Skin of body (tissue), 2 donors: ENCODE measurements around the gene PLXNC1. TPM values are rescaled to one million over a fixed set of nuclear protein-coding genes. Genes with fewer than 3 reads are reported as not detected.

Experiments
- DNase-seq: peaks from one replicate; lab custom pipeline; 2025; lab: John Stamatoyannopoulos, UW
- total RNA-seq: library from RNA; depleted of rRNA; stranded (reverse); fragments of >200 nt; gene quantifications from one replicate; pipeline ENCODE4 v1.2.3, GENCODE V29; 2014

The PLXNC1 gene
- total RNA-seq, 1 donor from 2014 or later: 15.5 TPM

- DNase-seq: no peak
Observed at GRCh38 chr12:94338006-94338794, 189.8 kb downstream of the PLXNC1 start.

DNA sequence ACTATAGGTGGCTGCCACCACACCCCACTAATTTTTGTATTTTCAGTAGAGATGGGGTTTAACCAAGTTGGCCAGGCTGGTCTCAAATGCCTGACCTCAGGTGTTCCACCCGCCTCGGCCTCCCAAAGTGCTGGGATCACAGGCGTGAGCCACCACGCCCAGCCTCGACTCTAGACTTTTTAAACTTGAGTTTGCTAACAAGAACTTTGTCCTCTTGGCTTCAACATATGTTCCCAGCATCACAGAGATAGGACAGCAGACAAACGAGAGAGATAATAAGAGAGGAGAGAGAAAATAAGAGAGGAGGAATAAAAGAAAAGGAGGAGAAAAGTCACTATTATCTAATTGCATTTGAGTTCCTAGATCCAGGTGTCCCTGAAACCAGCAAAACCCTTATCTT, 192.2 kb downstream of the PLXNC1 start:
- no peak for DNase-seq

DNA sequence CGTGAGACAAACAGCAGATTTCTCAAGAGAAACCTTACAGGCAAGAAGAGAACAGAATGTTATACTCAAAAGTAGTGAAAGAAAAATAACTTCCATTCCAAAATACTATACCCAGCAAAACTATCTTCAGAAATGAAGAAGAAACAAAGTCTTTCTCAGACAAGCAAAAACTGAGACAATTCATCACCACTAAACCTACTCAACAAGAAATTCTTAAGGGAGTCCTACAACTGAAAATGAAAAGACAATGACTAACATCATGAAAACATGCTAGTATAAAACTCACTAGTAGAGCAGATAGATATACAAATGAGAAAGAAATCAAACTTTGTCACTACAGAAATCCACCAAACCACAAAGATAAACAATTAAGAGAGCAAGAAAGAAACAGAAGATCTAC, 204.8 kb downstream of the PLXNC1 start:
- no peak for DNase-seq
